T-helper 1 cell treated with Interleukin-12 subunit alpha and Interleukin-12 subunit beta and Interleukin-4 antibody, amounts not matched to agents 30 ng/mL and 1 ng/mL, for 36 hours (primary cell): ENCODE measurements around the gene ZFYVE28. TPM values are rescaled to one million over a fixed set of nuclear protein-coding genes. Genes with fewer than 3 reads are reported as not detected.

Experiments
- intact Hi-C: fragments of 100-400 bp; cut with micrococcal nuclease; formaldehyde crosslinking; loops from one replicate; pipeline ENCODE4 v1.15.1; 2024
- total RNA-seq: library from RNA; stranded (reverse); gene quantifications from 2 replicates; pipeline ENCODE4 v1.2.3, GENCODE V29; 2022

The ZFYVE28 gene
- total RNA-seq, 1 donor from 2014 or later: 21.6 TPM

GRCh38 chr4:2254665-2255500 lies 163.6 kb downstream of the ZFYVE28 start:
- intact Hi-C loops: no loop called here

- intact Hi-C loops: no loop called here
Measured at GRCh38 chr4:2253160-2254084, 165.0 kb downstream of the ZFYVE28 start.

GRCh38 chr4:2252530-2253091 lies 165.8 kb downstream of the ZFYVE28 start:
- intact Hi-C loops: no loop called here

- intact Hi-C loops: no loop called here
Measured at GRCh38 chr4:2251795-2252529, 166.5 kb downstream of the ZFYVE28 start.

GRCh38 chr4:2251073-2251794 lies 167.2 kb downstream of the ZFYVE28 start:
- intact Hi-C loops: no loop called here

GRCh38 chr4:2250357-2251072 lies 167.9 kb downstream of the ZFYVE28 start:
- intact Hi-C loops: no loop called here

- intact Hi-C loops: no loop called here
Measured at GRCh38 chr4:2249526-2250356, 168.7 kb downstream of the ZFYVE28 start.

GRCh38 chr4:2248821-2249261 lies 169.6 kb downstream of the ZFYVE28 start:
- intact Hi-C loops: no loop called here

- intact Hi-C loops: no loop called here
Measured at GRCh38 chr4:2248044-2248780, 170.2 kb downstream of the ZFYVE28 start.

GRCh38 chr4:2247128-2248043 lies 171.1 kb downstream of the ZFYVE28 start:
- intact Hi-C loops: no loop called here

GRCh38 chr4:2246384-2247127 lies 171.9 kb downstream of the ZFYVE28 start:
- intact Hi-C loops: no loop called here

- intact Hi-C loops: no loop called here
Measured at GRCh38 chr4:2245787-2246275, 172.6 kb downstream of the ZFYVE28 start.

- intact Hi-C loops: no loop called here
Measured at GRCh38 chr4:2245057-2245786, 173.2 kb downstream of the ZFYVE28 start.

GRCh38 chr4:2243681-2244380 lies 174.6 kb downstream of the ZFYVE28 start:
- intact Hi-C loops: loop anchor here (2.0 to 5.0 kb wide), 7 partner anchors 71 to 1288 kb away; partner anchors contain the start of genes ADD1, HTT, HTT-AS and LRPAP1
